ENCODE measurements around the gene CYP1A2.

Gene CYP1A2

DNA sequence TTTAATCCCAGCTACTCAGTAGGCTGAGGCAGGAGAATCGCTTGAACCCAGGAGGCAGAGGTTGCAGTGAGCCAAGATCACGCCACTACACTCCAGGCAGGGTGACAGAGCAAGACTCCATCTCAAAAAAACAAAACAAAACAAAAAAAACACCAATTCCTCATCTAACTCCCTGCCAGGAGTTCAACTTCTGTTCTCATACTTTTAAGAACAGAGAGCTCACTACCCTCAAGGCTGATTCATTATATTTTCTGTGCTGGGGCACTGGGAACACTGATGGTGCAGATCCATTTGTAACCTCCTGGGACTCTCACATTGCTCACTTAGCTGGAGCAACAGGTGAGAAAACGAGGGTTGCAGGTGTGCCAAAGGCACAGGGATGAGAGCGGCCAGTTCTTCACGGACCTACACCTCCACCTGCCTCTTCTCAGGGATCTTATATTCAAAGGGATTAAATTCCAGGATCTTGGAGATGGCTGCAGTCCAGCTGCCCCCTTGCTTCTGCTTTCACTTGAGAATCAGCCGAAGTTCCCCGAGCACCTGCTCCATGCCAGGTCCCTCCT lies 20.9 kb downstream of the CYP1A2 start:
- Histone ChIP-seq H3K4me1 (ENCODE audit: control insufficient read depth, low read depth, low read length) (peaks cover 5% of the 10 kb centered on the region), H3K27me3 (ENCODE audit: control insufficient read depth, insufficient read depth, low read length) (no peaks in the 10 kb centered on the region), H3K9ac (ENCODE audit: low read length) (no peak overlapping the region), H3K4me3 (ENCODE audit: low read length) (no peak overlapping the region), H3K36me3 (ENCODE audit: control insufficient read depth, low read depth, low read length) (no peaks in the 10 kb centered on the region), H3K9me3 (ENCODE audit: control insufficient read depth, low read depth, low read length) (no peaks in the 10 kb centered on the region), H3K27ac (ENCODE audit: low read length) (no peak overlapping the region)

DNA sequence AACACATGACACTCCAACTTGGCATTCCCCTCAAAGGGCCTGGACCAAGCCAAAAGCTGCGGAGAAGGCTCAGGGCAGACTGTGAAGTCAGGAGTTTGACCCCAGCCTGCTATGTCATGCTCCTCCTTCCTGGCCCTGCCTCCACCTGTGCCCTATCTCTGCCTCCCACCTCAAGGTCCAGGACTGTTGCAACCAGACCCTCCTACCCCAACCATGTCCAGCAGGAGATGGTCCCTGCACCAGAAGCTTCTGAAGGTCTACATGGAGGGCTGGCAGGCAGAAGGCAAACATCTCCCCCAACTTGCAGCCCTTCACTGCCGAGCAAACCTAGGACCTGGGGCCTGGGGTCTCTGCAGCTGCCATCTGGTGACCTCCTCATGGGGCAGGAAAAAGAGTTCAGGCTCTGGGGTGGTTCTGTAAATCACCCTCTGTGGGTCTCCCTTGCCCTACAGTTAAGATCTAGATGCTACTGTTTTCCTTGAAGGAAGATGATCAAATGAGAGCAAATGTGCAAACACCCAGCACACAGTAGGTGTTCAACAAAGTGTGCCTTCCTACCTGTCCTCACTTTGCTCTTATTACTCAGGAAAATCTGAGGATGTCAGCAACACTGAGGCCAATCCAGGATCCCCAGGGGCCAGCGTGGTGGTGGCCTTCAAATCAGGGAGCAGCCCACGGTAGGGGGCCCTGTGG lies 21.7 kb downstream of the CYP1A2 start:
- no peak overlapping the region for H3K27ac ChIP-seq (ENCODE audit: low read length)
- H3K27me3 ChIP-seq (ENCODE audit: control insufficient read depth, insufficient read depth, low read length), result no peaks in the 10 kb centered on the region
- H3K36me3 ChIP-seq (ENCODE audit: control insufficient read depth, low read depth, low read length), result no peaks in the 10 kb centered on the region
- no peak overlapping the region for H3K9ac ChIP-seq (ENCODE audit: low read length)
- peaks cover 5% of the 10 kb centered on the region for H3K4me1 ChIP-seq (ENCODE audit: control insufficient read depth, low read depth, low read length)
- H3K4me3 ChIP-seq (ENCODE audit: low read length), result no peak overlapping the region
- H3K9me3 ChIP-seq (ENCODE audit: control insufficient read depth, low read depth, low read length), result no peaks in the 10 kb centered on the region

DNA sequence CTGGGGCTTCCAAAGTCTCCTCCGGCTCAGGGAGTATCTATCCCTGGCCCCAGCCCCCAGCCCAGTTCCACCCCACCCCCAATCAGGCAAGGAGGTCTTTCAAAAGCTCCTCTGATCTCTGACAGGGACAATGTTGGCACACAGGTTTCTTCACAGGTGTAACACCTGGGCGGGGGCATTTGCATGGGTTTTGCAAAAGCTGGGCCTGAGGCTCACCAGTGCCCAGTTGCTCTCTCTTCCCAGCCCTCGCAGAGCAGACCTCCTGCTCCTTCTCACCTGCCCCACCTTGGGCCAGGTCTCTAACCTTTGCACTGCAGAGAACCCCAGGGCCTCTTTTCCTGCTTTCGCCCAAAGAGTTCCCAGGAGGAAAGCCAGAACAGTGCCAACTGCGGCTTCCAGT lies 24.7 kb downstream of the CYP1A2 start:
- Histone ChIP-seq H3K4me1 (ENCODE audit: control insufficient read depth, low read depth, low read length) (peaks cover 9% of the 10 kb centered on the region), H3K9me3 (ENCODE audit: control insufficient read depth, low read depth, low read length) (no peaks in the 10 kb centered on the region), H3K27ac (ENCODE audit: low read length) (no peak overlapping the region), H3K27me3 (ENCODE audit: control insufficient read depth, insufficient read depth, low read length) (no peaks in the 10 kb centered on the region), H3K36me3 (ENCODE audit: control insufficient read depth, low read depth, low read length) (no peaks in the 10 kb centered on the region), H3K9ac (ENCODE audit: low read length) (no peak overlapping the region), H3K4me3 (ENCODE audit: low read length) (no peak overlapping the region)

DNA sequence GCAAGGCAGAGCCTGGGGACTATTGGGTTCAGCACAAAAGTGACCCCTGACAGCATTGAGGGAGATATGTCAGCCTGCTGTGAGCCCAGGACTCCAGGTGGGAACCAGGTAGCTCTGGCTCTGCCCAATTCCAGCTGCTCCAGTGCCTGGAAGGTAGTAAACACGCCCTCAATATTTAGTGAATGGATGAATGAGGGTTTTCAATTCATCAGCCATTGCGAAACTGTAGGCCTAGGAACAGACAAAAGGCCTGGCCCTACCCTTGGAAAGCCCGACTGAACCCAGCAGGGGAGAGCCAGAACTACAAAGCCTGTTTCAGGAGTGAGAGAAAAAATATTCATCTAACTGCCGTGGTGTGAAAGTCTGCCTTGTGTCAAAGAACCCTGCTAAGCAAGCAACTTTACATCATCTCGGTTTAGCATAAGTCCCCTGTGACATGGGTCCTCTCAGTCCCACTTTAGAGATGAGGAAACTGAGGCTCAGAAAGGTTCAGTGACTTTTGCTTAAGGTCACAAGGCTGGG lies 25.1 kb downstream of the CYP1A2 start:
- H3K4me1 ChIP-seq (ENCODE audit: control insufficient read depth, low read depth, low read length), result peaks cover 9% of the 10 kb centered on the region
- no peaks in the 10 kb centered on the region for H3K27me3 ChIP-seq (ENCODE audit: control insufficient read depth, insufficient read depth, low read length)
- H3K36me3 ChIP-seq (ENCODE audit: control insufficient read depth, low read depth, low read length), result no peaks in the 10 kb centered on the region
- no peaks in the 10 kb centered on the region for H3K9me3 ChIP-seq (ENCODE audit: control insufficient read depth, low read depth, low read length)
- no peak overlapping the region for H3K9ac ChIP-seq (ENCODE audit: low read length)
- no peak overlapping the region for H3K4me3 ChIP-seq (ENCODE audit: low read length)
- H3K27ac ChIP-seq (ENCODE audit: low read length), result no peak overlapping the region

DNA sequence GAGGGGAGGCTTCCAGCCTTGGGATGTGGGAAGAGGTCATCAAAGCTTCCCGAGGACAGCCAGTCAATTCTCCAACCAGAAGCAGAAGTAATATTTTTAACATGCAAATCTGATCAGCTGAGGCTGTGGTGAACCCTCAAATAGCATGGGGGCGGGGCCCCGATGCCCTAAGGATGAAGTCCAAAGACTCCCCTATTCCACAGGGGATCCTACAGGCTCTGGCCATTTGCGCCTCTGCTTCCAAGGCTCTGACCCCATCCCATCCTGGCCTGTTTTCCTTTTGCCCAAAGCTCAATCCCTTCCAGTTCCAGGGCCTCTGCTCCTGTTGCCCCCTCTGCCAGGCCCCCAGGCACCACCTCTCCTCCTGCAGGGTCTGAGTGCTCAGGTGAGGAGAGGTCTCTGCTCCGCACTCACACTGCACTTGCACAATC lies 26.5 kb downstream of the CYP1A2 start:
- Histone ChIP-seq H3K27me3 (ENCODE audit: control insufficient read depth, insufficient read depth, low read length) (peaks cover 4% of the 10 kb centered on the region), H3K4me3 (ENCODE audit: low read length) (no peak overlapping the region), H3K27ac (ENCODE audit: low read length) (no peak overlapping the region), H3K36me3 (ENCODE audit: control insufficient read depth, low read depth, low read length) (no peaks in the 10 kb centered on the region), H3K4me1 (ENCODE audit: control insufficient read depth, low read depth, low read length) (peaks cover 9% of the 10 kb centered on the region), H3K9ac (ENCODE audit: low read length) (no peak overlapping the region), H3K9me3 (ENCODE audit: control insufficient read depth, low read depth, low read length) (no peaks in the 10 kb centered on the region)

DNA sequence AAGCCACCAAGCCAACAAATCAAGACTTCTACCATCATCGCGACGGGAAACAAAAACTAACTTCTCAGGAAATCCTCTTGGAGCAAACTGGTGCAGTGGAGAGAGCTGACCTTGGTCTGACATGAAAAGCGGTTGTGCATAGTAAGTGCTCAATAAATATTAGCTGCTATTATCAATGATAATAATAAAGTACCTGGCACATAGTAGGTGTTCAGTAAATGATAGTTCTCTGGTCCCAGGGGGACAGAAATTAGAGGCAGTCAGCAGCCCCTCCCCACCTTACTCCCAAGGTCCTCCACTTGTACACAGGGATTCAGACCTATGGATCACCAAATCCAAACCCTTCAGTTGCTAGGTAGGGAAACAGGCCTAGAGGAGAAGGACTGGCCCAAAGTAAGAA lies 27.2 kb downstream of the CYP1A2 start:
- no peaks in the 10 kb centered on the region for H3K9me3 ChIP-seq (ENCODE audit: control insufficient read depth, low read depth, low read length)
- H3K4me3 ChIP-seq (ENCODE audit: low read length), result no peak overlapping the region
- H3K36me3 ChIP-seq (ENCODE audit: control insufficient read depth, low read depth, low read length), result no peaks in the 10 kb centered on the region
- H3K9ac ChIP-seq (ENCODE audit: low read length), result no peak overlapping the region
- peaks cover 9% of the 10 kb centered on the region for H3K4me1 ChIP-seq (ENCODE audit: control insufficient read depth, low read depth, low read length)
- no peak overlapping the region for H3K27ac ChIP-seq (ENCODE audit: low read length)
- peaks cover 11% of the 10 kb centered on the region for H3K27me3 ChIP-seq (ENCODE audit: control insufficient read depth, insufficient read depth, low read length)

DNA sequence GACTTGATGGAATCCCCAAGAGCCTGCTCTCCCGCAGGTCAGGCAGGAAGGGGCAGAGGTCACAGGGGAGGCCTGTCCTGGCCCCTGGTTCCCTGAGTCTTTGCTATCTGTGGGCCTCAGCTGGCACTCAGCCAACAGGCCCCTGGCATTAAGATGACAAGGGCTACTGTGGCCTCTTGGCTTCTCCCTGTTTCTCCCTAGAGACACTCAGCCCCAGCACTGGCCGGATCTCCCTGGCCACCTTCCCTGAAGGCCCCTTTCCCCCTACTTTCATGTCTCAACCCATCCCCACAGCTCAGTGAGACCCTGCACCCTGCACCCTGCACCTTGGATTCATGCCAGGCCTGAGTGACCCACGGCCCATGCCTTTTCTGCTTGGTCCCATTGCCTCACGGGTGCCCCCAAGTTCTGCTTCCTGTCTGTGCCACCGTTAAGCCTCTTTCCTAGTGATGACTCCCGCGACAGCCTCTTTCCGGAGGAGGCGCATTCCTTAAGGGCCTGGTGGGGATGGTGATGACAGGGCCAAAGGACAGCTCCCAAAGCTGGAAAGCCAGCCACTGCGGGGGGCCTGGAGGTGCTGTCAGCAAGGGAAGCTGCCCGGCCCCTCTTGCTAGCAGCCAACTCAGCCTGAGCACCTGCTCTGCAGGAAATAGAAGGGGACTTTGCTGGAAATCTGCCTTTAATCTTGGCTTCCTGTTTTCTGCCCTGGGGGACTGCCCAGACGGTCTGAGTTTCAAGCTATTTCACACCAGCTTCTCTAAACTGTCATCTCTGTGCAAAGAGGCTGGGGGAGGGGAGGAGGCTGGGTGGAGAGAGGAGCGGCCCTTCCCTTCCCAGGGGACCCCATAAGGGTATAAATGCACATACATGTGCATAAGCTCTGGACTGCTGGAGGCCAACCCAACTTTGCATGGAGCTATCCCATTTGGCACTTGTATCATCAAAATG lies 28.4 kb downstream of the CYP1A2 start:
- Histone ChIP-seq H3K4me3 (ENCODE audit: low read length) (no peak overlapping the region), H3K9ac (ENCODE audit: low read length) (no peak overlapping the region), H3K36me3 (ENCODE audit: control insufficient read depth, low read depth, low read length) (no peaks in the 10 kb centered on the region), H3K4me1 (ENCODE audit: control insufficient read depth, low read depth, low read length) (peaks cover 16% of the 10 kb centered on the region), H3K27ac (ENCODE audit: low read length) (no peak overlapping the region), H3K27me3 (ENCODE audit: control insufficient read depth, insufficient read depth, low read length) (peaks cover 18% of the 10 kb centered on the region), H3K9me3 (ENCODE audit: control insufficient read depth, low read depth, low read length) (no peaks in the 10 kb centered on the region)

DNA sequence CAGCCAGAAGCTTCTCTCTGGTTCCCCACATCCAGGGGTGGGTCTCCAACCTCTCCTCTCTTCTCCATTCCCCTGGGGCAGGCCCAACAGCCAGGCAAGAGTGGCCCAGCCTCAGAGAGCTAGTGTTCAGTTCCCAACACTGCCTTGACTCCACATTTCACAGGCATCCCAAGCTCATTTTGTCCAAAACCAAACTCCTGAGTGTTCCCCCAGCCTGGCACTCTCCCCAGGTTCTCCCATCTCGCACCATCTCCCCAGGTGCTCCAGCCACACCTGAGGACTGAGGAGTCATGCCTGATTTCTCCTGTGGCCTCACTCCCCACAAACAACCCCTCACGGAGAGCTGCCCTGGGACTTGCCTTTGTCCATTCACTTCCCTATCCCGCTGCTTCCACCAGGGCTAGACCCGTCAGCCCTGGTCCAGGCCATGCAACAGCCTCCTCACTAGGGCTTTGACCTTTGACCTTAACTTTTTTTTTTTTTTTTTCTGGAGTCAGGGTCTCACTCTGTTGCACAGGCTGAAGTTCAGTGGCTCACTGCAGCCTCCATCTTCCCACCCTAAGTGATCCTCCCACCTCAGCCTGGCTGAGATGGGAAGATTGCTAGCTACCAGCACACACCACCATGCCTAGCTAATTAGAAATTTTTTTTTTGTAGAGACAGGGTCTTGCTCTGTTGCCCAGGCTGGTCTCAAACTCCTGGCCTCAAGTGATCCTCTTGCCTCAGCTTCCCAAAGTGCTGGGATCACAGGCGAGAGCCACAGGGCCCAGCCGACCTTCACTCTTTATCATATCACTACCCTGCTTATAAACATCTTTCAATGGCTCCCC lies 29.3 kb downstream of the CYP1A2 start:
- Histone ChIP-seq H3K4me3 (ENCODE audit: low read length) (no peak overlapping the region), H3K36me3 (ENCODE audit: control insufficient read depth, low read depth, low read length) (no peaks in the 10 kb centered on the region), H3K27me3 (ENCODE audit: control insufficient read depth, insufficient read depth, low read length) (peaks cover 18% of the 10 kb centered on the region), H3K9ac (ENCODE audit: low read length) (no peak overlapping the region), H3K27ac (ENCODE audit: low read length) (no peak overlapping the region), H3K9me3 (ENCODE audit: control insufficient read depth, low read depth, low read length) (no peaks in the 10 kb centered on the region), H3K4me1 (ENCODE audit: control insufficient read depth, low read depth, low read length) (peaks cover 17% of the 10 kb centered on the region)

DNA sequence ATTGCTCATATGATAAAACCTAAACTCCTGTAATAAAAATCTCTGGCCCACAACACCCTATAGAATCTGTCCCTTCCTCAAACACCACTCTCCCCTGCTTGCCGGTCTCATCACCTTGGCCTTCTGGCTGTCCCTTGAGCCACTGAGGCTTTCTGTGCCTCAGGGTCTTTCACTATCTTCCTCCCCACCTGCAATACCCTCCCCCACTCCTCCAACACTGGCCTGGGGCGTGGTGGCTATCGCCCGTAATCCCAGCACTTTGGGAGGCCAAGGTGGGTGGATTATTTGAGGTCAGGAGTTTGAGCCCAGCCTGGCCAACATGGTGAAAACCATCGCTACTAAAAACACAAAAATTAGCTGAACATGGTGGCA lies 29.9 kb downstream of the CYP1A2 start:
- Histone ChIP-seq H3K36me3 (ENCODE audit: control insufficient read depth, low read depth, low read length) (no peaks in the 10 kb centered on the region), H3K9me3 (ENCODE audit: control insufficient read depth, low read depth, low read length) (no peaks in the 10 kb centered on the region), H3K4me3 (ENCODE audit: low read length) (no peak overlapping the region), H3K9ac (ENCODE audit: low read length) (no peak overlapping the region), H3K27me3 (ENCODE audit: control insufficient read depth, insufficient read depth, low read length) (peaks cover 18% of the 10 kb centered on the region), H3K27ac (ENCODE audit: low read length) (no peak overlapping the region), H3K4me1 (ENCODE audit: control insufficient read depth, low read depth, low read length) (peaks cover 20% of the 10 kb centered on the region)

DNA sequence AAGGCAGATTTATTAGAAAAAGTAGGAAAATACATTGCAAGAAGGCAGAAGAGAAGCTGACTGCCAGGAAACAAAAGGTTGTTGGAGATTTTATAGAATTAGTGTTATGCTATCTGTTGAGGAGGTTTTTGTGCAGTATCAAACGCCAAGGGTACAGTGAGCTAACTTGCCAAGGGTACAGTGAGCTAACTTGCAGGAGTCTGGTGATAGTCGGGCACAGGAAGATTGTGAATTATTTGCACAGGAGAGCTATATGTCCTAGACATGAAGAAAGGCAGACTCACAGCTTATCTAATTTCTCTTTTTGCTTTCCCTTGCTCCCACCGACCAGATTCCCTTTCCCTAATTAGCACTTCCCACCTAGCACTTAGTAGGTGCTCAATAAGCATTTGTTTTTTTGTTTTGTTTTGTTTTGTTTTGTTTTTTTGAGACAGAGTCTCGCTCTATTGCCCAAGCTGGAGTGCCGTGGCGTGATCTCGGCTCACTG lies 30.6 kb downstream of the CYP1A2 start:
- Histone ChIP-seq H3K4me1 (ENCODE audit: control insufficient read depth, low read depth, low read length) (peaks cover 21% of the 10 kb centered on the region), H3K9ac (ENCODE audit: low read length) (no peak overlapping the region)

More for the DNA sequence above, 30.6 kb downstream of the CYP1A2 start:
- Histone ChIP-seq H3K9me3 (ENCODE audit: control insufficient read depth, low read depth, low read length) (no peaks in the 10 kb centered on the region), H3K4me3 (ENCODE audit: low read length) (no peak overlapping the region), H3K27ac (ENCODE audit: low read length) (no peak overlapping the region), H3K36me3 (ENCODE audit: control insufficient read depth, low read depth, low read length) (no peaks in the 10 kb centered on the region), H3K27me3 (ENCODE audit: control insufficient read depth, insufficient read depth, low read length) (peaks cover 18% of the 10 kb centered on the region)
